ENCODE data around the gene EPHB3. TPM values are rescaled to one million over a fixed set of nuclear protein-coding genes. Genes with fewer than 3 reads are reported as not detected.

EPHB3 gene
- total and polyA plus RNA-seq, 4 donors: 3.1 to 20.5 (median 7.7) TPM

- ATAC-seq (ENCODE audit: insufficient read depth, low FRiP score): peak; percentile 27
- peaks cover 0 to 9% (median 6%) of the 10 kb centered on the region in 5 donors for H3K4me1 ChIP-seq (ENCODE audit: control insufficient read depth in 5 of 5, insufficient read depth in 5 of 5, low read length in 5 of 5)
- 2 to 5% methylated on average over 60 of the region's 60 CpGs for WGBS, 2 donors
- H3K9ac ChIP-seq (ENCODE audit: insufficient read depth in 1 of 2, low read length in 2 of 2): peak overlapping the region in 1 of 2 donors; percentile 21
- H3K27ac ChIP-seq (ENCODE audit: low read depth in 1 of 2, low read length in 1 of 2): peak overlapping the region; percentile 52 to 77
- no peaks in the 10 kb centered on the region for H3K36me3 ChIP-seq (ENCODE audit: control insufficient read depth in 4 of 4, insufficient read depth in 4 of 4, low read length in 4 of 4)
- no peaks in the 10 kb centered on the region for H3K9me3 ChIP-seq (ENCODE audit: control insufficient read depth in 4 of 4, insufficient read depth in 3 of 4, low read length in 3 of 4)
- TF ChIP-seq CTCF (IDR thresholded peaks at IDR 0.05; ENCODE audit: control extremely low read depth, extremely low read depth): no peak
- H3K4me3 ChIP-seq: peak overlapping the region; percentile 23
- no peak for DNase-seq
- H3K27me3 ChIP-seq (ENCODE audit: control insufficient read depth in 3 of 3, insufficient read depth in 3 of 3, low read length in 2 of 3): peaks cover 0 to 72% (median 42%) of the 10 kb centered on the region in 3 donors
Measured at GRCh38 chr3:184525337-184526087, 36.1 kb upstream of the EPHB3 start.

GRCh38 chr3:184526088-184526433 is 35.5 kb upstream of the EPHB3 start:
- no peak for DNase-seq
- Histone ChIP-seq H3K4me1 (ENCODE audit: control insufficient read depth in 5 of 5, insufficient read depth in 5 of 5, low read length in 5 of 5) (peaks cover 0 to 9% (median 6%) of the 10 kb centered on the region in 5 donors), H3K9me3 (ENCODE audit: control insufficient read depth in 4 of 4, insufficient read depth in 3 of 4, low read length in 3 of 4) (no peaks in the 10 kb centered on the region), H3K4me3 (no peak overlapping the region), H3K36me3 (ENCODE audit: control insufficient read depth in 4 of 4, insufficient read depth in 4 of 4, low read length in 4 of 4) (no peaks in the 10 kb centered on the region), H3K9ac (ENCODE audit: insufficient read depth in 1 of 2, low read length in 2 of 2) (no peak overlapping the region), H3K27ac (ENCODE audit: low read depth in 1 of 2, low read length in 1 of 2) (no peak overlapping the region), H3K27me3 (ENCODE audit: control insufficient read depth in 3 of 3, insufficient read depth in 3 of 3, low read length in 2 of 3) (peaks cover 0 to 75% (median 46%) of the 10 kb centered on the region in 3 donors)
- WGBS, 2 donors: 22 to 25% methylated on average over 12 of the region's 12 CpGs
- no peak for TF ChIP-seq CTCF (IDR thresholded peaks at IDR 0.05; ENCODE audit: control extremely low read depth, extremely low read depth)
- ATAC-seq (ENCODE audit: insufficient read depth, low FRiP score): no peak

GRCh38 chr3:184531626-184532280 is 29.8 kb upstream of the EPHB3 start:
- H3K27ac ChIP-seq (ENCODE audit: low read depth in 1 of 2, low read length in 1 of 2): no peak overlapping the region
- H3K4me1 ChIP-seq (ENCODE audit: control insufficient read depth in 5 of 5, insufficient read depth in 5 of 5, low read length in 5 of 5): no peaks in the 10 kb centered on the region
- H3K27me3 ChIP-seq (ENCODE audit: control insufficient read depth in 3 of 3, insufficient read depth in 3 of 3, low read length in 2 of 3): peaks cover 0 to 45% (median 17%) of the 10 kb centered on the region in 3 donors
- H3K36me3 ChIP-seq (ENCODE audit: control insufficient read depth in 4 of 4, insufficient read depth in 4 of 4, low read length in 4 of 4): no peaks in the 10 kb centered on the region
- H3K4me3 ChIP-seq: no peak overlapping the region
- TF ChIP-seq CTCF (IDR thresholded peaks at IDR 0.05; ENCODE audit: control extremely low read depth, extremely low read depth): no peak
- DNase-seq (no peak), ATAC-seq (ENCODE audit: insufficient read depth, low FRiP score) (no peak)
- 59 to 67% methylated on average over 8 of the region's 8 CpGs for WGBS, 2 donors
- no peaks in the 10 kb centered on the region for H3K9me3 ChIP-seq (ENCODE audit: control insufficient read depth in 4 of 4, insufficient read depth in 3 of 4, low read length in 3 of 4)
- H3K9ac ChIP-seq (ENCODE audit: insufficient read depth in 1 of 2, low read length in 2 of 2): no peak overlapping the region
